HL-60/S4 treated with phorbol 12-myristate 13-acetate at 8.2 ng/mL for 4 days and 3 days (cell line): ENCODE data around the gene RPL13A.

Source experiments
- in situ Hi-C: fragments of 300-500 bp; cut with MboI; formaldehyde crosslinking; loops from 2 replicates; pipeline ENCODE4 v1.15.0; 2022; ENCODE audit warnings: low sequenced_read_pairs

RPL13A gene

GRCh38 chr19:49539192-49539952 is 52.0 kb downstream of the RPL13A start:
- in situ Hi-C loops = no loop called here
